CD4-positive, alpha-beta T cell treated with Interleukin-15 for 1 hour (primary cell): ENCODE results near the gene SH3PXD2B.

Experiments used
- DNase-seq: peaks from one replicate; pipeline ENCODE4 v3.0.0-alpha.2; 2020

SH3PXD2B gene

DNA sequence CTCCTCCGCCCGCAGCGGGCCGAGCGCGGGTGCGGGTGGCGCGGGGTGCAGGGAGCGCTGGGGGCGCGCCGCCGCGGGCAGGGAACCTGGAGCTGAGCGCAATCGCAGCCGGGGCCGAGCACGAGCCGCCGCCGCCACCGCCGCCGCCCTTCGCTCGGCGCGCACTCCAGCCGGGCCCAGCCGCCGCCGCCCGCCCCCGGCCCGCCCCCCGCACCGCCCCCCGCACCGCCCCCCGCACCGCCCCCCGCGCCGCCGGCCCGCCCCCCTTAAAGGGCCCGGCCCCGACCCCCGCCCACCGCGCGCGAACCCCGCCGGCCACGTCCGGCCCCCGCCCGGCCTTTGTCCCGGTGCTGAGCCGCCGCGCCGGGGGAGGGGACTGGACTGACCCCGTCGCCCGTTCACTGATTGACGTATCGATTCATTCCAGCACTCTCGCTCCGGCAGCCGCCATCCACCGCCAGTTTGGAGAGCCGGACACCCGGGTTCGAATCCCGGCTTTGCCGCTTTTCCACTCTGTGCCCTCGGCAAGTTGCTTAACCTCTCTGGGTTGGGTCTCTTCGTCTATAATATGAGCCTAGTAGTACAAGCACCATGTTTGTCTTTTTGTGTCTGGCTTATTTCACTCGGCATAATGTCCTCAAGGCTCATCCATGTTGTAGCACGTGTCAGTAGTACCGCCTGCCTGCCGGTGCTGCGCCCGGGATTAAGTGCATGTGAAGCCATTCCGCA, at the start of gene SH3PXD2B:
Gene SH3PXD2B (minus strand): TSS at position 168 of the 729 bp plus-strand sequence. CDS start 173 bp downstream, outside the sequence.
- peak; percentile 32 for DNase-seq

DNA sequence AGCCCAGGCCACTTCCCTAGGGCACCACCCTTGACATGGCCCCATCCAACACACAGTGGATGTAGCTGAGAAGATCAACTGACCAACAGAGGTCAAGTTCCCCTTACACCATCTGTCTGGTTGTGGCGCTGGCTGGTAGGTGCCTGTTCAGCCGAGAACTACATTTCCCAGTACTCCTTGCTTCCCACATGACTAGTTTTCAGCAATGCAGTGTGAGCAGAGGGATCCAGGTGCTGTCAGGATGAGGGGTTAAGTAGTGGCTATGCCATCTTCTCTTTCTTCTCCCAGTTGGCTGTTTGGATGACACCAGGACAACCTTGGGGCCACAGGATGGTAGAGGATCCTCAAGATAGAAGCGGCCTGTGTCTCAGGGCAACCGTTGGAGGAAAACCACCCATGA, 48.6 kb upstream of the SH3PXD2B start:
- no peak for DNase-seq

DNA sequence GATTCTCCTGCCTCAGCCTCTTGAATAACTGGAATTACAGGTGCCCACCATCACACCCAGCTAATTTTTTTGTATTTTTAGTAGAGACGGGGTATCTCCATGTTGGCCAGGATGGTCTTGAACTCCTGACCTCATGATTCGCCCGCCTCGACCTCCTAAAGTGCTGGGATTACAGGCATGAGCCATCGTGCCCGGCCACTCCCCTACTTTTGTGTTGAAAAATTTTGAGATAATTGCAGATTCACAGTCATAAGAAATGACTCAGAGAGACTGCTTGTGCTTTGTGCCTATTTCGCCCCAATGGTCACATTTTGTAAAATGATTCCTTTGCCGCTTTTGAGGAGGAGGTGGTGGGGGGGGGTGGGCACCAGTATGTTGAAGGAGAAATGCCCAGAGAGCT, 48.1 kb upstream of the SH3PXD2B start:
- DNase-seq = no peak

DNA sequence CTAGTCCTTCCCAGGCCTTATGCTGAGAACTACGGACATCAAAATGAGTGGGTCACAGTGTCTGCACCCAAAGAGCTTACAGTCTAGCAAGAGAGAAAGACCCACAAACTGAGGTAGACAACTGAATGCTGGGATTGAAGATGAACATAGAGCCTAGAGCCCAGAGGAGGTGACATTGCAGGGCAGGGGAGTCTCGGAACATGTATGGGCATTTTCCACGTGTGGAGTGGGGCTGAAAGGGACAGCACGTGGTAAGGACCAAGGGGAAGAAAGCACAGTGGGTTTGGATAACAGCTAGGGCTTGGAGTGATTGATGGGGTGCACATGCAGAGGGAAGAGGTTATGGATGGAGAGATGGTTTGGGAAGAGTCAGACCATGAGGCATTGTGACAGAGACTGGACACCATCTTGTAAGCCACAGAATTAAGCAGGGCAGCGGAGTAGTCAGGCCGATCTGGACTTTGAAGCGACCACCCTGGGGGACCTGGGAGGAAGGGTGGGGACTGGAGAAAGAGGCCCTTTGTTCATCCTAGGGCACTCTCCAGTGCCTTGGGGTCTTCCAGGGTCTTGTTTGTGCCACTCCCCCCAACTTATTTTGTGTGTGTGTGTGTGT, 47.5 kb upstream of the SH3PXD2B start:
- DNase-seq = no peak

DNA sequence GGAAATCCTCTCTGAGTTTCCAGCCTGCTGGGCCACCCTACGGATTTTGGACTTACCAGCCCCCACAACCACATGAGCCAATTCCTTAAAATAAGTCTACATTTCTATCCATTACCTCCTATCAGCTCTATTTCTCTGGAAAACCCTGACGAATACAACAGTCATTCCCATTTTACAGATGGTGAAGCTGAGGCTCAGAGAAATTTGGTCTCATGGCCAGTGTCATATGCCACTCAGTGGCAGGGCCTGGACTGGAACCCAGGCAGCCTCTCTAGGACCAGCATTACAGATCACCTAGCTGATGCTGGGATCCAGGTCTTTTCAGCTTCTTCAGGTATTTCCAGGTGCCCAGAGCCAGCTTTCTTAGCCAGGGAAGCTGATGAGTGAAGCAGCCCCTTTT, 45.0 kb upstream of the SH3PXD2B start:
- no peak for DNase-seq

DNA sequence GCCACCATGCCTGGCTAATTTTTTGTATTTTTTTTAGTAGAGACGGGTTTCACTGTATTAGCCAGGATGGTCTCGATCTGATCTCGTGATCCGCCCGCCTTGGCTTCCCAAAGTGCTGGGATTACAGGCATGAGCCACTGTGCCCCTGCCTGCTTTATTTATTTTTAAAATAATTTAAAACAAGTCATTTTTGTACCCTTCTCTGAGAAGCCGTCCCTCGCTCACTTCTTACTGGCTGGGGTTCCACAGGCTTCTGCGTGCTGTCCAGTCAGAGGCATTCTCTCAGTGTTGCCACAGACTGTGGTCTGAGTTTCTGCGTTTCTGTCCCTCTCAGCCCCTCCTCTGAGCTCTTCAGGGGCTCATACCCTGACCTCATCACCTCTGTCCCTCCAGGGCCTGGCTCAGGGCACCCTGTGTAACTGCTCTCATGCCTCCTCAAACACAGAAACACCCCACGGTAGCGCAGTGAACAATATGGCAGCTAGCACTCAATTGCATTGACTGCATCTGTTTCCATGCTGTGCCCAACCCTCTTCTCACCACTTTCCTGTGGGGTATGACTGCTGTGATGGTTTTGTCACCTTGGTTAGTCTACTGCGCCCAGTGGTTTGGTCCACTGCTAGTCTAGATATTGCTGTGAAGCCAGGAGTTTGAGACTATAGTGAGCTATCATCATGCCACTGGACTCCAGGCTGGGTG, 44.3 kb upstream of the SH3PXD2B start:
- no peak for DNase-seq

DNA sequence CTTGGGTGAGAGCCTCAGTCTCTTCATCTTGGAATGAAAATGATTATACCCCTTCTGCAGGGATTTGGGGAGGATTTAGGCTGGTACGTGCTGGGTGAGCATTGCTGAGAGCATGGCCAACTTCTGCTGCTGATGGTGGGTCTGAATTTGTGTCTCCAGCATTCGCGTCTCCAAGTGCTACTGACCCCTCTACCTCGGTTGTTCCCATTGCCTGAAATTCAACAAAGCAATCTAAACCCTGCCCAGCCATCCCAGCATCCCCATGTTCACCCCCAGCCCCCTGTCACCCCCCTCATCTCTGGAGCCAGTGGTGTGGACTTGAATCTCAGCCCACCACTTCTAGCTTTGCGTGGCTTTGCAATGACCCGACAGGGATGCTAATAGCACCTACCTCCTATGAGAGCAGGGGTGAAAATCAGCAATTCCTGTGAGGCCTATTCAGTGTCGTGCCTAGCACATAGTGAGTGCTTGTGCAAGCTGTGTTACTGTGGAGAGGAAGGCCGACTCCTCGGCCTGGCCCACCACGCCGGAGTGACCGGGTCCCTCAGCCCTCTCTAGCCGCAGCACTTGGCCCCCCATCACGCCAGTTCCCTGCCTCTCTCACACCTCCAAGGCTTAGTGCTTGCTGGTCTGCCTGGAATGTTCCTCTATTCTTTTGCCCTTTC, 43.4 kb upstream of the SH3PXD2B start:
- no peak for DNase-seq

DNA sequence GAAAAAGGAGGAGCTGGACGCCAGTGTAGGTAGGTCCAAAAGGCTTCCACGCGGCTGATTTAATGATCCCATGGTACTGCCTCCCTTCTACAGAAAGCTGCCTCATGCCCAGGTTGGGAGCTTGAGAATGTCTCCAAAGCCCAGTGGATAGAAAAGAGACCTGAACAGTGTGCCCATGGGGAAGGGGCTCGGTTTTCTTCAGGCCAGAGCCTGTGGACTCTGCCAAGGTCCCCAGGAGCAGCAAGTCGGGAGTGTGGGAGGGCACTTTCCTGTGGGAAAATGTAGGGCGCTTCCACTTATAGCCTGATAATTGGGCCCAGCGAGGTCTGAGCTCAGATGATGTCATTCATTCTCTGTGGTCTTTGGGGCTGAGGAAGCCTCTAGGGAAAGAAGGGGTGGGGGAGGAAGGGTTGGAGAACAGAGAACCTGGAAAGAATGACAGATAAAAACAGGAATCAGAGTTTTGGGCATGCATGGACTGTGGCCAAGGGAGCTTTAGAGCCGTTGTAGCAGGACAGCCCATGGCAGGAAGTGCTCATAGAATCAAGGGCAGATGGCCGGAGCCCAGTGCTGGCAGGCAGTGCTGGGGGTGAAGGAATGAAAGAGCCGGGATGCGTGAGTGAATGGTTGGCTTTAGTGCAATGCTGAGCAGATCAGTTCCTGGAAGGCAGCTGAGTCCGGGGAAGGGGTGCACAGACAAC, 42.5 kb upstream of the SH3PXD2B start:
- DNase-seq = no peak

DNA sequence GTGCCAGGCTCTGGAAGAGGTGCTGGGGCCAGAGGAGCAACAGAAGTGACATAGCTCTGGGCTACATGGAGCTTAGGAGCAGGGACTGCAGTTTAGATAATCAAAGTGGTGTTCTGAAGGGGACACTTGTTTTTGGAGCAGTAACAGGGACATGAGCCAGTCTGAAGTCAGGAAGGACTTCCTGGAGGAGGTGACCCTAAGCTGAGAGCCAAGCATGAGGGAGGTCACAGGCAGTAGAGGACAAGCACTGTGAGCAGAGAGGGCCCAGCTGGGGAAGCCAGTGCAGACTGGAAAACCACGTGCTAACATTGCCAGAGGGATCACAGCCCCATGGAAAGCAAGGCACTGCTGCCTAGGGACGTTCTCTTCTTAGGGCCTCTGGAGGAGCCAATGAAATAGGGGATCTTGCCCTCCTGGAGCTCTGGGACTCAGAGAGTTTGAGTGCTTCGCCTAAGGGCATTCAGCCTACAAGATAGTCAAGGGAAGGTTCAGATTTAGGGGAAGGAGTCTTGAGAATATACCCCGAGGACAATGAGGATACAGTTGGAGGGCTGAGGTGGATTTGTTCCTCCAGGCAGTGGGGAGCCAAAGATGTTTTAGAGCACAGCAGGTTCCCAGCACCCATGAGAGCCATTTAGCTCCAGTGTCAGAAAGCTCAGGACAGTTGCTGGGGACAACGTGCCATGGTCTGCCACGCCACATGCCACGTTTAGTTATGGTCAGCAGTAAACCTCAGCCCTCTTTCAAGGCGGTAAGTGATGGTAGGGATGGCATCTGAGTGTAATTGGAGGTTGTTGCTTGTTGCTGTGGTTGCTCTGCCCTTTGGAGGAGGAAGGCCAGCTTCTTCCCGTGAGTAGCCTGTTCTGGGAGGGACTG, 40.5 kb upstream of the SH3PXD2B start:
- no peak for DNase-seq

DNA sequence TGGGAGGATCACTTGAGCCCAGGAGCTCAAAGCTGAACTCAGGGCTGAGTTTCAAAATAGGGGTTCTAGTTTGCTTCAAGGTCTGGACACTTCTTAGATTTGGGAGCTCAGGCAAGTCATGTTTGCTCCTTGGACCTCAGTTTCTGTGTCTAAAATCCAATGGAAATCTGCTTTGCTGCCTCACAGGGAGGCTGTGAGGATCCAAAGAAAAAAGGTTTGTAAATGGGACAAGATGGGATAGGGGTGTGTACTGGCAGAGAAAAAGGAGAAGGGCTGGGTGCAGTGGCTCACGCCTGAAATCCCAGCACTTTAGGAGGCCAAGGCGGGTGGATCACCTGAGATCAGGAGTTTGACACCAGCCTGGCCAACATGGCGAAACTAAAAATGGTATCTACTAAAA, 39.6 kb upstream of the SH3PXD2B start:
- DNase-seq = no peak

DNA sequence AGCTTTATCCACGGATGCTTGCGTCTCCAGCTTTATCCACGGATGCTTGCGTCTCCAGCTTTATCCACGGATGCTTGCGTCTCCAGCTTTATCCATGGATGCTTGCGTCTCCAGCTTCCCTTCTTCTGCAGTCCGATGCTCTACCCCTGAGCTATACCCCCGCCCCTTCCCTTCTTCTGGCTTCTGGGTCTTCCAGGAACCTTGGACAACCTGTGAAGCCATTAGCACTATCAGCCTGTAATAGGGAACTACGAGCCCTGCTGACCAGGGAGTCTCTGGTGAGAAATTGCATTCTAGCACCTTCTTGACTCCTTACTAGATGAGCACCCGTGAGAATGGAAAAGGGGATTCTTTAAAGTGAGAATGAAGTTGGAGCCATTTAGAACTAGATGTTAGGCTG, 39.1 kb upstream of the SH3PXD2B start:
- DNase-seq = no peak

DNA sequence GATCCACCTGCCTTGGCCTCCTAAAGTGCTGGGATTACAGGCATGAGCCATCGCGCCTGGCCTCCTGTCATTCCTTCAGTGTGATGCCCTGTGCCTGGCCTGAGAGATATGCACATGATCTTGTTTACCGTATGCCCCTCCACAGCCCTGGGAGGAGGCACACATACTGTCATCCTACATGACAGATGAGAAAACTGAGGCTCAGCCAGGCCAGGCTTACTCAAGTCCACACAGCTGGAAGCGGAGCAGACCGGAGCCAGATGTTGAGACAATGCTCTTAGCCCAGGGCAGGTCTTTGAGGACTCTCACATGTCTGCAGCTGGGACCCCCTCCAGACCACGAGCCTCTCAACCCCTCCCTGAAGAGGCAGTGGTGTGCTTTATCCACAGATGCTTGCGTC, 38.7 kb upstream of the SH3PXD2B start:
- no peak for DNase-seq

DNA sequence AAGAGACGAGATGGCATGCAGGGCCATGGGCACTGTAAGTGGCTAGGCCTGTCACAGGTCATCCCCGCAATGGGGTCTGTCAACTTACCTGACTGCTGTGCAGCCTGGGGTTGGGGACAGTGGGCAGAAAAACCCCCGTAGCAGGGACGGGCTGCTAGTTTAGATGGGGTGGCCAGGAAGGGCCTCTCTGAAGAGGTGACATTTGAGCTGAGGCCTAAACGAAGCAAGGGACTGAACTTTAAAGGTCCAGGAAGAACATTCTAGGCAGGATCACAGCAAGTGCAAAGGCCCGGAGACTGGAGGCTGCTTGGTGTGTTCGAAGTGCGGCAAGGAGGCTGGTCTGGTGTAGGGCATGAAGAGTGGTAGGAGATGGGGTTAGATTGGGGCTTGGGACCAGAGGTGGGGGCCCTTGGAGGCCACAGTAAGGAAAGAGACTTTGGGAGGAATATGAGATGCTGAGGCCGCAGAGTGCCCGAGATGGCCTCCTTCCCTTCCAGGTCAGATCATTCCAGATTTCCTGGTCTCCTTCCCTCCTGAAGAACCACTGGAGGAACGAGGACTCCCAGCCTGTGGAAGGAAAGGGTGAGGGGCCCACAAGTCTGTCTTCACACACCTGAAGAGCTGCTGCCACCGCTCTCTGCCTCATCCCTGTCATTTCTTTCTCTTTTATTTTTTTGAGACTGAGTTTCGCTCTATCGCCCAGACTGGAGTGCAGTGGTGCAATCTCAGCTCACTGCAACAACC, 37.9 kb upstream of the SH3PXD2B start:
- no peak for DNase-seq

DNA sequence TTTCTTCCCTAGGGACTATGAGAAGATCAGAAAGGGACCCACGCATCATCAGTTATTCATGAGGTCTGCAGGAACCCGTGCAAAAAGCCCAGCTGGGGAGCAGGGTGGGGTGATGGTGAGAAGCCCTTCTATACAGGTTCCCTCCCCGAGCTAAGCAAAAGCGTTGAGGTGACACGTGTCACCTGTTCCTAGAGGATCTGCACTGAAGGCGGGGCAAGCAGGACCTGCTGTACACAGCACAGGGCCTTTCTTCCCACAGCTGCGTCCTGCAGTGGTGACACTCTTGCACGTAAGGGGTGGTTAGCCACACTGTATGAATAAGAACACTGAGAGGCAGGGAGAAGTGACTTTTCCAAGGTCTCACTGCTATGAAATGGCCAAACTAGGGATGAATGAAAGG, 37.2 kb upstream of the SH3PXD2B start:
- no peak for DNase-seq

DNA sequence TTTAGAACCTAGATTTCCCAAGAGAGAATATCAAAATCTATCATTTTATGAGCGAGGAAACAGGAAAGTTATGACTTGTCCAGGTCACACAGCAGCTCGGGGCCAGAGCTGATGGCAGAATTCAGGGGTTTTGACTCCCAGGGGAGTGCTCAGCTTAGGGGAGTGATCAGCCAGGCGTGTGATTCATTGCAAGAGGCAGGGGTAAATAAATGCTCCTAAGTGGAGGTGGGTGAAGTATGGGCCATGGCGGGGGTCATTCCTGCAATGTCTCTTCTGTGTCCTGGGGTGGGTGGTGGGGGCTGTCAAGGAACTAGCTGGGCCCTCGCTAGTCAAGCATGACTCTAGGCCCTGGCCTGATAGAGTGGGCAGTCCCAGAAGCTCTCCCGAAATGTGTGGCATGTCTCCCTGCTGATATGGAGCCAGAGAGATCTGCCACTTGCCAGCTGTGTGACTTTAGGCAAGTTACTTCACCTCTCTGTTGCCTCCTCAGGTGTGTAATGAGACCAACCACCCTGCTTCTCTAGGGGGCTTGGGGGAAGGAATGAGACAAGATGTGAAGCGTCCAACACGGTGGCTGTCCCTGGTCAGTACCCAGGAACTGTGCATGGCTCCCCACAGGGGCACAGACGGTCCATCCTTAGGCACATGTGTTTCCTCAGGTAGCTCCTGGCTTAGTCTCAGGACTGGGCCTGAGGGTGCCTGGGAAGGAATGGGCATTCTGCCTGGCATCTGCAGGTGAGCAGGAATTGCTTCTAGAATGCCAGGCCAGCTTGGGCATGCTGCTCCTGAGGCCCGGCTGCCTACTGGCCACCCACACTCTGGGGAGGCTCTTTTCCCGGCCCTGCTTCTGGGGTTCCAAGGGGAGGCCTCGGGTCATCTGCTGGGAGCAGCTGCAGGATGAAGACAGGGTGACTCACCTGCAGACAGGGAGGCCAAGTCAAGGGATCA, 36.5 kb upstream of the SH3PXD2B start:
- no peak for DNase-seq

DNA sequence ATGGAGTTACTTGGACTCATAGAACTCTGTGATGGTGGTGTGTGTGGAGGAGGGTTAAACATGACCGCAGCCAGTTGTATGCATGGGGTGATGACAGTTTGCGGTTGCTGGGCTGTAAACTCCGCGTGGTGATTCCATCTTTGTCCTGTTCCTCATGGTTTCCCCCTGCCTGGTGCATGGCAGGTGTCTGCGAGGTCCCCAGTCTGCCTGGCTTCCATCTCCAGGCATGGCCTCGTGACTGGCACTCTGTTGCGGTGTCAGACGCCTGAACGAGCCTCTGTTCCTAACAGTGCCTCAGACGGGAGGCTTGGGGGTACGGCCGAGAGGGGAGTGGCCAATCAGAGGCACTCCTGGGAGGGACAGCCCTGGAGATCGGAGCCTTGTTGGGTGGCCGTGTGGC, 33.9 kb upstream of the SH3PXD2B start:
- no peak for DNase-seq

DNA sequence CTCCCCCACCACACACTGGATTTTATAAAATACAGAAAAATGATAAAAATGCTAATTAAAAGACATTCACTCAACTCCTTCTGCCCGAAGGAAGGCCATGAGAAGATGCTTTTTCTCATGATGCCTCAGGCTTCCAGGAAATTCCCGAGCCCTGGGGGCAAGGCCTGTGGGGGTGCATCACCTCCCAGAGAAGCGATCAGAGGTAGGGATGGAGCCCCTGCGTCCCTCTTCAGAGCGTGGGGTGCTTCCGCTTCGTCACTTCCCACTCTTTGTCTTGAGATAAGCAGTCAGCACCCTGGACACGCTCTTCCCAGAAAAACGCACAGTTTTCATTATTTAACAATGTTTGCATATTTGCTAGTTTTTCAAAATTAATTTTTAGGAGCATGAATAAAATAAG, 33.3 kb upstream of the SH3PXD2B start:
- DNase-seq = no peak

DNA sequence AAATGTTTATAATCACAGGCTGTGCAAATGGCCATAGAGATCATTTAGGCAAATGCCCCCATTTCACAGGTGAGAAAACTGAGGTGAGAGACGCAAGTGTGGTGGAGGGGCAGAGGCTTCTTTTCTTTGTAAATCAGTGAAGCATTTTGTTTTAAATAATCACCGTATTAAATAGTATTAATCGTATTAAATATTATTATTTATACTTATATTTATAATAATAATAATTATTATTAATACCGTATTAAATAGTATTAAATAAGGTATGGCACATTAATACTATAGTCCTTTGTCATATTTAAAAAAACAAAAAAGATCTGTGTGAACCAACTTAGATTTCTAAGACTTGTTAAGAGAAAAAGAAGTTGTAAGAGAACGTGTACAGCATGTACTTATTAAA, 32.6 kb upstream of the SH3PXD2B start:
- no peak for DNase-seq

DNA sequence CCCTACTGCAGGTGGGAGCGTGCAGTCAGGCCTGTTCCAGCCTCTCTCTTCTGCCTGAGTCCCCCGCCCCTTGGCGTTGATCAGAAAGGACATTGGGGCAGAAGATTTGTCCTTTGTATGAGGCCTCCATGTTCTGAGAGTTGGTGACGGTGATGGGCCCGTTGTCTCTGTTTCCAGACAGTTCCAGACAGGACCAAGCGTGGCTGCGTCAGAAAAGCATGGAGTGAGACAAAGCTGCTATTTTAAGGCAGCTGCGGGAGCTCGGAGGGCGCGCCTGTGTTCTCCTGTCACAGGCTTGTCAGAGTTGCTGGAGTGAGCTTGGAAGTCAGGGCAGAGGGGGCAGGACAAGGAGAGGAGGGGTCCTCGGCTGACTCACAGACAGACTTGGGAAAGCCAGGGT, 32.1 kb upstream of the SH3PXD2B start:
- no peak for DNase-seq
